K562 (cell line): ENCODE measurements around the gene MRPL54. TPM values are rescaled to one million over a fixed set of nuclear protein-coding genes. Genes with fewer than 3 reads are reported as not detected.

ENCODE experiments used
- ATAC-seq: fragments of 200-7000 bp; cut with Tn5 transposase; 3 replicates; pipeline ENCODE4 v1.9.1; 2020; ENCODE audit warnings: moderate library complexity
- BruUV-seq: library from RNA; stranded (reverse); fragments of 400-500 nt; replicated peaks from 2 replicates; lab custom pipeline; 2021; lab: Mats Ljungman, UMichigan
- CTCF ChIA-PET: fragments of 300-600 bp; formaldehyde crosslinking; extraction: SDS; loops from one replicate; lab custom pipeline; 2021; ENCODE audit warnings: low intra/inter-chr PET ratio; lab: Yijun Ruan, JAX
- POLR2A ChIA-PET: fragments of 300-600, 350-650 bp; sonication (Branson Sonifier 250); formaldehyde crosslinking; extraction: SDS; loops from one replicate; lab custom pipeline; 2021; ENCODE audit warnings: antibody characterized with exemption, inconsistent platforms; lab: Yijun Ruan, JAX
- DNase-seq, 4 experiments: peaks; one replicate each; pipeline versions ENCODE4 v3.0.0 to v3.0.0-alpha.2; 2011 to 2018; ENCODE audit warnings: low spot score in 3 of 4, mixed read lengths in 3 of 4; ENCODE audit errors: extremely low read depth in 1 of 4
- FAIRE-seq: peaks from 2 replicates; lab custom pipeline; 2011; peaks lifted over from hg19 to GRCh38; lab: Jason Lieb, UNC
- H2AFZ ChIP-seq: 2 replicates; pipeline ENCODE4 v1.6.0; 2011; ENCODE audit warnings: low read depth, low read length, control low read depth, inconsistent platforms
- H3K27ac ChIP-seq: fragments of 200-600 bp; 3 replicates; pipeline ENCODE4 v1.8.0; 2011; ENCODE audit warnings: low read depth, mild to moderate bottlenecking, control low read depth, inconsistent platforms, low read length, moderate library complexity, mixed read lengths; ENCODE audit errors: extremely low read depth
- H3K27me3 ChIP-seq, 2 experiments: fragments of 300-600 bp in 1 of 2; 2 replicates in 1 of 2; 3 replicates in 1 of 2; pipeline versions ENCODE4 v1.6.0 to v1.8.0; 2011; ENCODE audit warnings: inconsistent platforms in 2 of 2, low read length in 2 of 2, mild to moderate bottlenecking in 1 of 2, mixed read lengths in 1 of 2, moderate library complexity in 1 of 2; ENCODE audit not compliant: control insufficient read depth in 2 of 2, insufficient read depth in 2 of 2
- H3K36me3 ChIP-seq: fragments of 300-600 bp; 3 replicates; pipeline ENCODE4 v1.8.0; 2011; ENCODE audit warnings: mild to moderate bottlenecking, low read length, inconsistent platforms; ENCODE audit not compliant: control insufficient read depth, insufficient read depth
- H3K4me1 ChIP-seq, 2 experiments: fragments of 200-600 bp in 1 of 2; replicated peaks in 1 of 2; 2 replicates in 1 of 2; 3 replicates in 1 of 2; pipeline versions ENCODE4 v1.5.1 to v1.8.0; 2011; ENCODE audit warnings: inconsistent platforms in 2 of 2, low read length in 2 of 2, mild to moderate bottlenecking in 1 of 2, mixed read lengths in 1 of 2, moderate library complexity in 1 of 2; ENCODE audit not compliant: control insufficient read depth in 2 of 2, insufficient read depth in 2 of 2
- H3K4me2 ChIP-seq: 2 replicates; pipeline ENCODE4 v1.6.1; 2011; ENCODE audit warnings: low read length, control low read depth, inconsistent platforms, mixed read lengths; ENCODE audit not compliant: insufficient read depth
- H3K4me3 ChIP-seq: fragments of 200-600 bp; sonication (generic), shearing (Covaris generic); 2 replicates; pipeline ENCODE4 v1.5.1; 2016; ENCODE audit warnings: control low read depth, inconsistent platforms
- H3K79me2 ChIP-seq: fragments of 200-600 bp; 3 replicates; pipeline ENCODE4 v1.8.0; 2011; ENCODE audit warnings: low read length, inconsistent platforms; ENCODE audit not compliant: control insufficient read depth, insufficient read depth
- H3K9ac ChIP-seq, 2 experiments: 2 replicates each; pipeline versions ENCODE4 v1.6.0 to v1.6.1; 2011; ENCODE audit warnings: low read depth in 2 of 2, low read length in 2 of 2, control low read depth in 1 of 2, inconsistent platforms in 1 of 2, mild to moderate bottlenecking in 1 of 2, mixed read lengths in 1 of 2; ENCODE audit not compliant: insufficient read depth in 1 of 2
- H3K9me1 ChIP-seq: one replicate; pipeline ENCODE4 v1.6.0; 2011; ENCODE audit warnings: inconsistent platforms, mild to moderate bottlenecking, low read length, moderate library complexity; ENCODE audit not compliant: control insufficient read depth, insufficient read depth
- H3K9me3 ChIP-seq: replicated peaks from 2 replicates; pipeline ENCODE4 v1.5.1; 2011; ENCODE audit warnings: low read depth, low read length, inconsistent platforms; ENCODE audit not compliant: control insufficient read depth, insufficient read depth
- H4K20me1 ChIP-seq: replicated peaks from 2 replicates; pipeline ENCODE4 v1.6.1; 2011; ENCODE audit warnings: low read length, inconsistent platforms, mixed read lengths; ENCODE audit not compliant: control insufficient read depth, insufficient read depth
- BCOR ChIP-seq: fragments of 450-650 bp; IDR thresholded peaks from 2 replicates; pipeline ENCODE4 v1.6.1; 2016
- CBX1 ChIP-seq: sonication (generic); IDR thresholded peaks from 2 replicates; pipeline ENCODE4 v1.6.1; 2016; ENCODE audit warnings: antibody characterized with exemption, low read depth, mild to moderate bottlenecking
- CBX3 ChIP-seq, 2 experiments: IDR thresholded peaks; 1 replicate in 1 of 2; 2 replicates in 1 of 2; pipeline ENCODE4 v1.6.1; 2012; ENCODE audit warnings: inconsistent platforms in 2 of 2, low read length in 2 of 2, borderline replicate concordance in 1 of 2, control low read depth in 1 of 2
- KDM1A ChIP-seq, 2 experiments: fragments of 450-650 bp; IDR thresholded peaks; 2 replicates each; pipeline ENCODE4 v1.6.1; 2016; ENCODE audit warnings: mild to moderate bottlenecking in 2 of 2
- RBM25 ChIP-seq: fragments of 200-400 bp; formaldehyde crosslinking; IDR thresholded peaks from 2 replicates; pipeline ENCODE4 v1.6.1; 2018; ENCODE audit warnings: low read length, low read depth, moderate library complexity; ENCODE audit not compliant: severe bottlenecking
- RCOR1 ChIP-seq, 2 experiments: IDR thresholded peaks; 2 replicates each; pipeline ENCODE4 v1.6.1; 2012; ENCODE audit warnings: low read depth in 2 of 2, low read length in 2 of 2, borderline replicate concordance in 1 of 2, improper control_type of control experiment in 1 of 2
- SMARCA5 ChIP-seq: fragments of 450-650 bp; IDR thresholded peaks from 2 replicates; pipeline ENCODE4 v1.6.1; 2016
- ZBED1 ChIP-seq: IDR thresholded peaks from 2 replicates; pipeline ENCODE4 v1.6.1; 2014
- WGBS: fragments of 100-300 bp; shearing (Covaris generic); methylation state at CpG from one replicate; pipeline ENCODE4 v1.1.6; 2016; ENCODE audit warnings: low coverage, mixed read lengths; ENCODE audit not compliant: insufficient coverage; ENCODE audit errors: missing lambda C conversion rate; 5-methylcytosine and 5-hydroxymethylcytosine counted together
- in situ Hi-C: fragments of 300-500 bp; cut with MboI; formaldehyde crosslinking; loops from 4 replicates; pipeline ENCODE4 v1.15.0; 2018; ENCODE audit warnings: inconsistent platforms, mixed read lengths
- intact Hi-C: fragments of 100-400 bp; cut with micrococcal nuclease; formaldehyde crosslinking; loops from 2 replicates; pipeline ENCODE4 v1.14.2; 2022
- polyA plus RNA-seq, 8 experiments: library from polyadenylated mRNA; depleted of rRNA in 4 of 8; stranded (reverse) in 5 of 8; unstranded in 3 of 8; fragments of >200 nt; fragmentation: Nextera tagmentation in 2 of 8; fragmentation: Illumina TruSeq in 1 of 8; extraction: Ambion mirVana in 2 of 8; extraction: Trizol in 1 of 8; gene quantifications; 2 replicates each; pipeline versions ENCODE4 v1.2.1 to v1.2.3, GENCODE V29; 2011 to 2014; ENCODE audit warnings: inconsistent platforms in 1 of 8, missing spikeins in 1 of 8
- total RNA-seq, 7 experiments: library from RNA; depleted of rRNA in 6 of 7; stranded (reverse); fragments of >200 nt in 6 of 7; fragmentation: Illumina TruSeq in 2 of 7; extraction: Trizol in 2 of 7; gene quantifications; 2 replicates each; pipeline versions ENCODE4 v1.2.1 to v1.2.3, GENCODE V29; 2011 to 2021; ENCODE audit warnings: low replicate concordance in 1 of 7
- TF ChIP-seq, protein P1 (sequence below), 2 experiments: IDR thresholded peaks in 1 of 2; conservative IDR thresholded peaks in 1 of 2; 2 replicates each; pipeline ENCODE4 v1.6.1; 2016; ENCODE audit warnings: low read depth in 2 of 2, mild to moderate bottlenecking in 1 of 2, missing compliant biosample characterization in 1 of 2, missing genetic modification characterization in 1 of 2, moderate library complexity in 1 of 2

The MRPL54 gene
- total and polyA plus RNA-seq, 9 of the 15 experiments (the other 6 are each of a cell fraction or from before 2014, with no cell fraction given) = 3.5 to 120 (median 56.9) TPM

DNA sequence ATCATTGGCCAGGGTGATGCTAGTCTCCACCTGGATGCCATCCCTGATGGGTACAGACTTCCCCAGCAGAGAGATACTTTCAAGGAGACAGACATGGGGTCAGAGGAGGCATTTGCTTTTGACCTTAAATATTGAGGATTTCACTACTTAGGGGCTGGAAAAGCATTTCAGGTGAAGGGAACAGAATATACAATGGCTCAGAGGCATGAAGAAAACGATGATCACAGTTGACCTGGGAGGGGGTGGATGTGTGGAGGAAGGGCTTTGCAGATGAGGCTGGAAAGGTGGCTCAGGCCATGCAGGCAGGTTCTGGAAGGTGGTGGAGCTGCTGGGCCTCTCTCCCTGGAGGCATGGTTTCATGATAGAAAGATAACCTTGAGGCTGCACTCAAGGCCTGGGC is 19.8 kb downstream of the MRPL54 start:
- intact Hi-C loops = loop anchor here (10.0 kb wide), 1 partner anchor 62 kb away; no protein-coding TSS in a partner anchor
- DNase-seq = no peak
- H3K4me1 ChIP-seq = peaks cover 0 to 47% of the 10 kb centered on the region in 2 experiments; a peak in 2 of 5 replicates
- no peaks in the 10 kb centered on the region for H3K9me1 ChIP-seq
- in situ Hi-C loops = no loop called here
- WGBS = 72% methylated on average over 1 of the region's 1 CpG
- no peaks in the 10 kb centered on the region for H4K20me1 ChIP-seq
- BruUV-seq = no TSS peak
- no peak for ATAC-seq
- no peak overlapping the region for H3K4me3 ChIP-seq
- TF ChIP-seq RCOR1 (IDR thresholded peaks at IDR 0.05; ENCODE audit: borderline replicate concordance in 1 of 2, low read depth in 2 of 2, low read length in 2 of 2) (peak in 1 of 2 experiments; percentile 60; a peak in 2 of 4 replicates), CBX1 (peak; percentile 66; the same call in 1 of the 2 replicates), BCOR (peak; percentile 93), KDM1A (IDR thresholded peaks at IDR 0.05) (peak; percentile 78 to 92), ZBED1 (no peak), RBM25 (peak; percentile 81), CBX3 (IDR thresholded peaks at IDR 0.05; ENCODE audit: borderline replicate concordance in 1 of 2, low read length in 2 of 2) (peak in 1 of 2 experiments; percentile 86; a peak in 1 of 3 replicates), SMARCA5 (0 out of 2 replicates have a peak, but pooled peaks have one; percentile 29)
- TF ChIP-seq, protein P1, sequence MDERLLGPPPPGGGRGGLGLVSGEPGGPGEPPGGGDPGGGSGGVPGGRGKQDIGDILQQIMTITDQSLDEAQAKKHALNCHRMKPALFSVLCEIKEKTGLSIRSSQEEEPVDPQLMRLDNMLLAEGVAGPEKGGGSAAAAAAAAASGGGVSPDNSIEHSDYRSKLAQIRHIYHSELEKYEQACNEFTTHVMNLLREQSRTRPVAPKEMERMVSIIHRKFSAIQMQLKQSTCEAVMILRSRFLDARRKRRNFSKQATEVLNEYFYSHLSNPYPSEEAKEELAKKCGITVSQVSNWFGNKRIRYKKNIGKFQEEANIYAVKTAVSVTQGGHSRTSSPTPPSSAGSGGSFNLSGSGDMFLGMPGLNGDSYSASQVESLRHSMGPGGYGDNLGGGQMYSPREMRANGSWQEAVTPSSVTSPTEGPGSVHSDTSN (CRISPR knock-in tag; IDR thresholded peaks at IDR 0.05; ENCODE audit: low read depth) = no peak
- TF ChIP-seq, protein P1 (tag; conservative IDR thresholded peaks at IDR 0.05; ENCODE audit: low read depth) = no peak
- POLR2A ChIA-PET = interaction anchor here (1.1 kb wide), 1 partner anchor 14 kb away, joined by 3 read pairs; no protein-coding TSS in a partner anchor
- H2AFZ ChIP-seq = no peak overlapping the region
- H3K27ac ChIP-seq = no peak overlapping the region
- FAIRE-seq = no peak
- H3K36me3 ChIP-seq = peaks cover 28% of the 10 kb centered on the region; the same call in 2 of the 3 replicates
- no peak overlapping the region for H3K9ac ChIP-seq
- no peak overlapping the region for H3K4me2 ChIP-seq
- CTCF ChIA-PET = no interaction called here
- peaks cover 18% of the 10 kb centered on the region for H3K79me2 ChIP-seq
- H3K27me3 ChIP-seq = no peaks in the 10 kb centered on the region
- peaks cover 20% of the 10 kb centered on the region for H3K9me3 ChIP-seq
